HS-5 (cell line): ENCODE results near the gene LILRA1.
"Not testable (repeated sequence)": the region's sequence is repeated elsewhere in the genome, so short reads cannot be mapped to it uniquely, and the experiment has no call there.

Experiments used
- DNase-seq: peaks from one replicate; pipeline ENCODE4 v3.0.0-alpha.2; 2012; ENCODE audit warnings: low read depth

The LILRA1 gene

DNA sequence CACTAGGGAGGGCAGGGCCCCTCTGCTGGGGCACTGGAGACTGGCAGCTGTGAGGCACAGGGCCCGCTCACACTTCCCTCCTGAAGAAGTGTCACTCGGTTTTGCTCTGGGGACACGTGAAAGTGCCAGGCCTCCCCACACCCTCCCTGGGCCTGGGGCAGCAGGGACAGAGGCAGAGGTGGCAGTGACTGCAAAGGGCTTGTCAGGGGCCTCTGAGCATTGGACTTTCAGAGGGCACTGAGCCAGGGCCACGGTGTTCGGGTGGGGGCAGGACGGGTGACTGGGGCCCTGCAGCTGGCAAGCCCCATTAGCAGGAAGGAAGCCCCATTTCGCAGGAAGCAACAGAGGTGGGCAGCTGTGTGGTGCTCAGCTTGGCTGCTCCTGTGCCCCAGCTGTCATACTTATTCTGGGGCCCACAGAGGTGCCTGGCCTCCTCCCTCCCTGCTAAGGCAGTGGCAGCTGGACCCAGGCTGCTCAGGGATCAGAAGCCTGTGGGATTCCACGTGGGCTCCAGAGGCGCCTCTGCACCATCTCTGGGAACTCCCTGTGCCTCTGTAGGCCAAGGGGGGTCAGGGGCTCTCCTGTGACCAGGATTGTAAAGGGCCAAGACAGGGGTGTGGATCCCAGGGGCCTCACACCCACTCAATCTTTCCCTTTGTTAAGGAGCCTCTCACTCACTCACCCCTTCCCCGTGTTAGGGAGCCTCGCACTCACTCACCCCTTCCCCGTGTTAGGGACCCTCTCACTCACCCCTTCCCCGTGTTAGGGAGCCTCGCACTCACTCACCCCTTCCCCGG, 31.7 kb downstream of the LILRA1 start:
- not testable (repeated sequence) for DNase-seq

DNA sequence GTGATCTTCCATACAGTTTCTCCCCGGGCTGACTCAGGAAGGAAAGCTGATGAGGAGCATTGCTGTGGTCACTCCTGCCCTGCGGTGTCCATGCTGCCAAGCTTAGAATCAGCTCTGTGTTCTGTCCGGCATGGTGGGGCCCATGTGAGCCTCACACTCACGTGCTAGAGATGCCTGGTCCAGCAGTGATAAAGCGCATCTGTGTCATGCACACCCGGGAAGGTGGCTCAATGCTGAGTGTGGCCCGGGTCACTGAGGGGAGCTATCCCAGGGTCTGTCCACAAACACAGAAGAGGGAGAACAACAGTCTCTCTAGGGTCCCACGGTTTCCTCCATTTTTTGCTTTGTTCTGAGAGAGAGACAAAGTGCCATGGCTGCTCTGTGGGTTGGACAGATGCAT, 33.3 kb downstream of the LILRA1 start:
- no peak for DNase-seq

DNA sequence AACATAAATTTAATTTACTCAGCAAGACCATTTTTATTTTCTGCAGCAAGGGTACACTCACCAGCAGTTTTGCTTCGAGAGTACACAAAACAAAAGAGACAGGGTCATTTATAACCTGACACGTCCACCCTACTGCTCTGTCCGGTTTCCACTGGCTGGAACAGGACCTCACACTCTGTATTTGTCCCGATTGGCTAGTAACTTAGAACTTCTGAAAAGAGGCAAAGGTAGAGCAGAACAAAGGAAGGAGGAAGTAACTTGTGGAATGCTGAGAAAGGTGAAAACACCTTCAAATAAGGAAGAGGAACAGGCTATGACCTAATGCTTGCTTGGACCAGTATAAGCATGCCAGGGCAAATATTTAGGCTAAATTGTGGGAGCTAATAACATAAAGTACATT, 34.5 kb downstream of the LILRA1 start:
- not testable (repeated sequence) for DNase-seq

DNA sequence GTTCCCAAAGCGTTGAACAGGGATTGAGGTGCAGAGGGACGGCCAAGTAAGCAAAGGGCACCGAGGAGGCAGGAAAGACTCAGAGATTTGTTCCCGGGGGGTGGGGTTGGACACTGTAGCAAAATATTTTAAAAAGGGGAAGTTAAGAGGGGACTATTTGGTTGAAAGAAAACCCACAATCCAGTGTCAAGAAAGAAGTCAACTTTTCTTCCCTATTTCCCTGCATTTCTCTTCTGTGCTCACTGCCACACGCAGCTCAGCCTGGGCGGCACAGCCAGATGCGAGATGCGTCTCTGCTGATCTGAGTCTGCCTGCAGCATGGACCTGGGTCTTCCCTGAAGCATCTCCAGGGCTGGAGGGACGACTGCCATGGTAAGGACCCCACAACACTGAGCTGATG, 36.8 kb downstream of the LILRA1 start, which contains the start of gene LILRB1:
TSS of gene LILRB1 (plus strand) at position 223 of the 400 bp plus-strand sequence. CDS start 590 bp downstream, outside the sequence.
- not testable (repeated sequence) for DNase-seq

DNA sequence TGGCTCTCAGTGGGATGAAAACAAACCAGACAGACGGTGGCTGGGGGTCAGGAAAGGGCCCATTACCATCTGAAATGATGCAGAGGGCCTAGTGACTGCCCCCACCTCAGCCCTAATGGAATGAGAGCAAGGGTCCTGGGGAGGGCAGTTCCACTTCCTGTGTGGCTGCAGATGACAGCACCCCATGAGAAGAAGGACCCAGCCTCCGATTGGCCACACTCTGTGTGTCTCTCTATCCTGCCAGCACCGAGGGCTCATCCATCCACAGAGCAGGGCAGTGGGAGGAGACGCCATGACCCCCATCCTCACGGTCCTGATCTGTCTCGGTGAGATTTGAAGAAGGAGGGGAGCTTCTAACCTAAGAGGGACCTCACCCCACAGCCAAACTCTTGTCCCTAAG, 37.4 kb downstream of the LILRA1 start:
- no peak for DNase-seq

DNA sequence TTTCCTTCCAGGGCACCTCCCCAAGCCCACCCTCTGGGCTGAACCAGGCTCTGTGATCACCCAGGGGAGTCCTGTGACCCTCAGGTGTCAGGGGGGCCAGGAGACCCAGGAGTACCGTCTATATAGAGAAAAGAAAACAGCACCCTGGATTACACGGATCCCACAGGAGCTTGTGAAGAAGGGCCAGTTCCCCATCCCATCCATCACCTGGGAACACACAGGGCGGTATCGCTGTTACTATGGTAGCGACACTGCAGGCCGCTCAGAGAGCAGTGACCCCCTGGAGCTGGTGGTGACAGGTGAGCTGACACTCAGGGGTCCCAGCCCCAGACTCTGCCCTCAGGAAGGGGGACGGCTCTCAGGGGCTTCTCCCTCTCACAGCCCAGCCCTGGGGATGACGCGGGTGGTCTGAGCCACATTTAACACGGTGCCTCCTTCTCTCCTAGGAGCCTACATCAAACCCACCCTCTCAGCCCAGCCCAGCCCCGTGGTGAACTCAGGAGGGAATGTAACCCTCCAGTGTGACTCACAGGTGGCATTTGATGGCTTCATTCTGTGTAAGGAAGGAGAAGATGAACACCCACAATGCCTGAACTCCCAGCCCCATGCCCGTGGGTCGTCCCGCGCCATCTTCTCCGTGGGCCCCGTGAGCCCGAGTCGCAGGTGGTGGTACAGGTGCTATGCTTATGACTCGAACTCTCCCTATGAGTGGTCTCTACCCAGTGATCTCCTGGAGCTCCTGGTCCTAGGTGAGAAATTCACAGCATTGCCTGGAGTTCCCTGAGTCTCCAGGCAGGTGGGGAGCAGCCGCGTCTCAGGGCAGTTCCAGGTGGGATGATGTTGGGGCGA, 38.3 kb downstream of the LILRA1 start:
- not testable (repeated sequence) for DNase-seq

DNA sequence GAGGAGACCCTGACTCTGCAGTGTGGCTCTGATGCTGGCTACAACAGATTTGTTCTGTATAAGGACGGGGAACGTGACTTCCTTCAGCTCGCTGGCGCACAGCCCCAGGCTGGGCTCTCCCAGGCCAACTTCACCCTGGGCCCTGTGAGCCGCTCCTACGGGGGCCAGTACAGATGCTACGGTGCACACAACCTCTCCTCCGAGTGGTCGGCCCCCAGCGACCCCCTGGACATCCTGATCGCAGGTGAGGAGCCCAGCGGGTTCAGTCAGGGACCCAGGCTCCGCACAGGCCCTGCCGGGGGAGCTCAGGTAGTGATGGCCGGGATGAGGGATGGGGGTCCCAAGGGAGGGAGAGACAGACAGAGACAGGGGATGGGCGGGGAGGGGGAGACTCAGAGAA, 39.1 kb downstream of the LILRA1 start:
- DNase-seq, result not testable (repeated sequence)

DNA sequence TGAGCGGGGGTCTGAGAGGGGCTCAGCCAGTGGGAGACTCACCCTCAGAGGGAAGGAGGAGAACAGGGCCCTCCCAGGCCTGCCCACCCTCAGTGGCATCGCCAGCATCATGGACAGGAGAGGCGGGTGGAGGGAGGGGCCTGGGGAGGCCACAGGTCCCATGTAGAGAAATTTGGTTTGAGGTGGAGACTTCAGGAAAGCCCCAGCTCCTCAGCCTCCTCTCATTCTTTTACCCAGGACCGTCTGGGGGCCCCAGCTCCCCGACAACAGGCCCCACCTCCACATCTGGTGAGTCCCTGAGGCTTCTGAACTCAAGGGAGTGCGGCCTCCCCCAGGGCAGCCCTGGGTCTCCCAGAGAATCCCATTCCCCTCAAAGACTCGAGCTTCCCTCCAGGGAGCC, 40.0 kb downstream of the LILRA1 start:
- no peak for DNase-seq

DNA sequence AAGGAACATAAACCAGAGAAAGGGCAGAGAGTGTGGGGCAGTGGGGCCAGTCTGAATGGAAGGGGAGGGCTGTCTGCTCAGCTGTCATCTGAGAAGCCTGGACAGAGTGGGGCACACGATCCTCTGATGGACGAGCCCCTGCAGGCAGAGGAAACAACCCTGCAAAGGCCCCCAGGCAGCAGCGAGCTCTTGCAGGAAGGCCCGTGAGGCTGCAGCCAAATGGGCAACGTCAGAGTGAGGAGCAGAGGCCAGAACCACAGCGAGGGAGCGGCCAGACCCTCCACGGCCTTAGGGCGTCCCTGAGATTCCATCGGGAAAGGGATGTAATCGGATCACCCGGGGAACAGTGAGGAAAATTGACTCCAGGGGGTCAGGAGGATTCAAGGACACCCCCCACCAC, 42.6 kb downstream of the LILRA1 start:
- not testable (repeated sequence) for DNase-seq

DNA sequence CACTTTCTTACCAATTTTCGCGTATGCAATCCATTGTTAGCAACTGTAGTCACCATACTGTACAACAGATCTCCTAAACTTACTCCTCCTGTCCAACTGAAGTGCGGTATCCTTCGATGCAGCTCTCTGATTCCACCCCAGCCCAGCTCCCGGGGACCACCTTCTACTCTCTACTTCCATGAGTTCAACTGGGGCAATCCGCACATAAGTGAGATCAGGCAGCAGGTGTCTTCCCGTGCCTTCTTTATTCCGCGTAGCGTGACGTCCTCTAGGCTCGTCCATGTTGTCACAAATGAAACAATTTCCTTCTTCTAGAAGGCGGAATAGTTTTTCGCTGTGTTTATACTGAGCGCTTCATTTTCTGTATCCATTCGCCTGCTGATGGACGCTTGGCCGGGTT, 45.3 kb downstream of the LILRA1 start:
- no peak for DNase-seq

DNA sequence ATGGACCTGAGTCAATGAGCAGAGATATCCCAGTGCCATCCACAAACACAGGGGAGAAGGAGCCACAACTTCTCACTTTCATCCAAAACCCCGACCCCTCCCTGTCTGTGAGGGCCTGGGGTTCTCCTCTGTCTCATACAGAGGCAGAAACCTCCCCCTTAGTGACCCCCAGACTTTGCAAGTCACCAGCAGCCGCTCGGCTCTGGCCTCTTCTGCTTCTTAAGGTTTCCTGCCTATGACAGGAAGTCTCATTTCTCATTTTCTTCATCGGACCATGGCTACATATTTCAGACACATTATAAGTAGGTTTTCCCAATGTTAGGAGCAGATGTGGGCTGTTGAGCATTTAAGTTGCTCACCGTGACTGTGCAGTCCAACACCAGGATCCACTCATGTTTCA, 49.5 kb downstream of the LILRA1 start:
- not testable (repeated sequence) for DNase-seq

DNA sequence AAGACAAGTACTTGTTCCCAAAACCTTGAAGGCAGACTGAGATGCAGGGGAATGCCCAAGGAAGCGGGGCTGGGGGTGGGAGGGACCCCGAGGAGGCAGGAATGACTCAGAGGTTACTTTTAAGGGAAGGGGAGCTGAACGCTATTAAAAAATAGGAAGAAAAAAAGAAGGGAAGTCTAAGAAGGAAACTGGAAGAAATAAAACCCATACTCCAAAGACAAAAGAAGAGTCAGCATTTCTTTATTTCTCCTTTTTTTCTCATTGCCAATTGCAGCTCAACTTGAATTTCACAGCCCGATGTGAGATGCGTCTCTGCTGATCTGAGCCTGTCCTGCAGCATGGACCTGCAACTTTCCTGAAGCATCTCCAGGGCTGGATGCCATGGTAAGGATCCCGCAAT, 50.2 kb downstream of the LILRA1 start:
- DNase-seq, result not testable (repeated sequence)

DNA sequence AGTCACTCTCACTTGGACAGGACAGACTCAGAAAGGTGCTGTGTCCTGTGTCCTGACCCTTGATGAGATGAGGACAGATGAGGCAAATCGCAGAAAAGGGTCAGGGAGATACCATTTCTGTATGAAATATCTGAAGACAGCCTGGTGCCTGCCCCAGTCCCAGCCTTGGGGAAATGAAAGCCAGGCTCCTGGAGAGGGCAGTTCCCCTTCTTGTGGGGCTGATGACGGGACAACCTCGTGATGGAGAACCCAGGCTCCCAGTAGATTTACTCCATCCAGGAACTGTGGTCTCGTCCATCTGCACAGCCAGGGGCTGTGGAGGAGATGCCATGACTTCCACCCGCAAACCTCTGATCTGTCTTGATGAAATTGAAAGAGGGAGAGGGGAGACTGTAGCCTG, 50.6 kb downstream of the LILRA1 start:
- no peak for DNase-seq

DNA sequence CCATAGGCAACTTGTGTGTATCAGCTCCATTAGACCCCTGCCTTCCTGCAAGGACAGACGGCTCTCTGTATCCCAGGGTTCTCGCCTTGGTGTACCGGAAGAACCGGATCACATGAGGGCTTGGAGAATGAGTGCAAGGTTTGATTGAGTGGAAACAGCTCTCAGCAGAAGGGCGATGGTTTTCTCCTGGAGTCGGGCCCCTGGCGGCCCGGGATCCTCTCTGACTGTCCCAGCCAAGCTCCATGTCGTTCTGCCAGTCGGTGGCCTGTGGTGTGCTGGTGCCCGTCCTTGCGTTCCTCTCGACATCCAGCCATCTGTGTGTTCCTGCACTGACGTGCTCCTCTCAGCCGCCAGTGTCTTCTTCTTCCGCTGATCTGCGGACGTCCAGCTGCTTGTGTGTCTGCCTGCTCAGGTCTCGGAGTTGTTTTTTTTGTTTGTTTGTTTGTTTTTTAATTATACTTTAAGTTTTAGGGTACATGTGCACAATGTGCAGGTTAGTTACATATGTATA, 53.0 kb downstream of the LILRA1 start:
- no peak for DNase-seq

DNA sequence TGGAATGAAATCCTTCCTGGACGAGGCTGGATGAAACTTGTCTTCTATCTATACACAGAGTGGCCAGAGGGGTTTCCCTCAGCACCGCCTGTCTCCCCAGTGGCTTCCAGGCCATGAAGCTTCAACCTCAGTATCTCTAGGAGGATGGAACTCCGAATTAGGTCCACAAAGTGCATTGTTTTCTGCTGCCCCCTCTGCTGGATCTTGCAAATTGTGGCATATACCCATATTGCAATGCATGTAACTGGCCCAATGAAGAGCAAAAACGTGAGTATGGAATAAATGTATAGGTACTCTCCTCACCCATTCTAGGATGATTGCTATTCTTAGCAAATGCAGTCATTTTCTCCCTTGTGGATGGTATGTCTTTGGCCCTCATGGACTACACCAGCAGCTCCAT, 54.7 kb downstream of the LILRA1 start:
- no peak for DNase-seq

DNA sequence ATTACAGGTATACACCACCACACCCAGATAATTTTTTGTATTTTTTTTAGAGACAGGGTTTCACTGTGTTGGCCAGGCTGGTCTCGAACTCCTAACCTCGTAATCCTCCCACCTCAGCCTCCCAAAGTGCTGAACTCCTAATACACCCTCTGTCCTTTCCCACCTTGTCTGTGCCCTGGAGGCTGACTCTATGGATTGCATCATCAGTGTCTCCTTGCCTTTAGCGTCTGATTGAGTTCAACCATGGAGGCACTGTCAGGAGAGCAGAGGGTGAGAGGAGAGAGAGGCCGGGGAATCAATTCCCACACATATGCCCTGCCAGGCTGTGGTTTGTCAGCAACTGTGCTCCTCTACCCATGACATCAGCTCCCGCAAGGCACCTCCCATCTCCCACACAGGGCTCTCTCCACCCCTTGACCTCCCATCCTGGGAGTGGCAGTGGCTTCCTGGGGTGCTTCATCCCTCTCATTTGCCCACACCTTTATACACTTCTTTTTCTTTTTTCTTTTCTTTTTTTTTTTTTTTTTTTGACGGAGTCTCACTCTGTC, 56.8 kb downstream of the LILRA1 start:
- no peak for DNase-seq
